IMR-90 (cell line): ENCODE data around the gene NOMO2. TPM values are rescaled to one million over a fixed set of nuclear protein-coding genes. Genes with fewer than 3 reads are reported as not detected.
"Not testable (repeated sequence)": the region's sequence is repeated elsewhere in the genome, so short reads cannot be mapped to it uniquely, and the experiment has no call there.

Source experiments
- ATAC-seq: fragments of 200-7000 bp; cut with Tn5 transposase; 2 replicates; pipeline ENCODE4 v1.9.1; 2020; ENCODE audit warnings: low read depth, mild to moderate bottlenecking, moderate library complexity
- BruUV-seq: library from RNA; stranded (reverse); fragments of 400-500 nt; replicated peaks from 2 replicates; lab custom pipeline; 2021; lab: Mats Ljungman, UMichigan
- CTCF ChIA-PET: fragments of 300-600 bp; formaldehyde crosslinking; extraction: SDS; loops from one replicate; lab custom pipeline; 2021; ENCODE audit warnings: antibody characterized with exemption; lab: Yijun Ruan, JAX
- POLR2A ChIA-PET: fragments of 300-600 bp; sonication (Branson Sonifier 250); formaldehyde crosslinking; loops from one replicate; lab custom pipeline; 2022; ENCODE audit warnings: antibody characterized with exemption; ENCODE audit not compliant: unreplicated experiment; lab: Charles Lee
- DNase-seq: peaks from one replicate; pipeline ENCODE4 v3.0.0; 2013
- H2AFZ ChIP-seq: replicated peaks from 2 replicates; pipeline ENCODE3; 2013; ENCODE audit warnings: low read length, mild to moderate bottlenecking; ENCODE audit not compliant: poor library complexity
- H2AK5ac ChIP-seq: 2 replicates; pipeline ENCODE4 v1.6.1; 2013; ENCODE audit warnings: low read depth, low read length, inconsistent platforms
- H2AK9ac ChIP-seq: replicated peaks from 2 replicates; pipeline ENCODE3; 2013; ENCODE audit warnings: mild to moderate bottlenecking, low read depth, low read length, moderate library complexity; ENCODE audit not compliant: poor library complexity
- H2BK120ac ChIP-seq: 2 replicates; pipeline ENCODE4 v1.6.1; 2013; ENCODE audit warnings: low read depth, low read length, inconsistent platforms
- H2BK15ac ChIP-seq: 3 replicates; pipeline ENCODE4 v1.6.1; 2013; ENCODE audit warnings: low read depth, low read length, inconsistent platforms
- H2BK20ac ChIP-seq: 2 replicates; pipeline ENCODE4 v1.6.1; 2013; ENCODE audit warnings: low read depth, mild to moderate bottlenecking, inconsistent platforms, low read length, moderate library complexity
- H2BK5ac ChIP-seq: 2 replicates; pipeline ENCODE4 v1.6.1; 2013; ENCODE audit warnings: mild to moderate bottlenecking, low read depth, low read length, inconsistent platforms; ENCODE audit not compliant: poor library complexity, severe bottlenecking
- H3K14ac ChIP-seq: replicated peaks from 2 replicates; pipeline ENCODE4 v1.6.1; 2013; ENCODE audit warnings: low read depth, low read length, inconsistent platforms
- H3K18ac ChIP-seq: 2 replicates; pipeline ENCODE4 v1.6.1; 2013; ENCODE audit warnings: low read depth, low read length, control low read depth
- H3K23ac ChIP-seq: 2 replicates; pipeline ENCODE4 v1.6.1; 2013; ENCODE audit warnings: low read depth, low read length, inconsistent platforms
- H3K27ac ChIP-seq: 2 replicates; pipeline ENCODE4 v1.5.1; 2013; ENCODE audit warnings: mild to moderate bottlenecking, control low read depth, low read length; ENCODE audit not compliant: insufficient read depth
- H3K27me3 ChIP-seq: 2 replicates; pipeline ENCODE4 v1.6.1; 2013; ENCODE audit warnings: low read length; ENCODE audit not compliant: control insufficient read depth, insufficient read depth
- H3K36me3 ChIP-seq: 2 replicates; pipeline ENCODE4 v1.6.1; 2013; ENCODE audit warnings: low read length, mixed read lengths; ENCODE audit not compliant: control insufficient read depth, insufficient read depth
- H3K4ac ChIP-seq: 2 replicates; pipeline ENCODE4 v1.6.1; 2013; ENCODE audit warnings: low read depth, low read length, inconsistent platforms
- H3K4me1 ChIP-seq: 2 replicates; pipeline ENCODE4 v1.6.1; 2013; ENCODE audit warnings: low read length, mixed read lengths; ENCODE audit not compliant: control insufficient read depth, insufficient read depth
- H3K4me2 ChIP-seq: 2 replicates; pipeline ENCODE4 v1.6.1; 2013; ENCODE audit warnings: low read depth, mild to moderate bottlenecking, control low read depth, low read length, moderate library complexity
- H3K4me3 ChIP-seq: 2 replicates; pipeline ENCODE4 v1.5.1; 2013; ENCODE audit warnings: low read depth, mild to moderate bottlenecking, control low read depth, low read length, moderate library complexity; ENCODE audit not compliant: insufficient read depth
- H3K56ac ChIP-seq: 2 replicates; pipeline ENCODE4 v1.6.1; 2013; ENCODE audit warnings: low read length, inconsistent platforms; ENCODE audit not compliant: insufficient read depth; ENCODE audit errors: extremely low read depth
- H3K79me1 ChIP-seq, 2 experiments: 2 replicates each; pipeline ENCODE4 v1.6.1; 2013; ENCODE audit warnings: low read length in 2 of 2, inconsistent platforms in 1 of 2, low read depth in 1 of 2
- H3K9ac ChIP-seq: 2 replicates; pipeline ENCODE4 v1.6.1; 2013; ENCODE audit warnings: low read depth, low read length, control low read depth
- H3K9me1 ChIP-seq: 2 replicates; pipeline ENCODE4 v1.6.1; 2013; ENCODE audit warnings: low read length, inconsistent platforms; ENCODE audit not compliant: insufficient read depth
- H3K9me3 ChIP-seq: 2 replicates; pipeline ENCODE4 v1.6.1; 2013; ENCODE audit warnings: low read length; ENCODE audit not compliant: control insufficient read depth, insufficient read depth
- H4K20me1 ChIP-seq: 2 replicates; pipeline ENCODE4 v1.6.1; 2013; ENCODE audit warnings: low read length, inconsistent platforms; ENCODE audit not compliant: insufficient read depth
- H4K5ac ChIP-seq: 2 replicates; pipeline ENCODE4 v1.6.1; 2013; ENCODE audit warnings: mild to moderate bottlenecking, low read depth, low read length, control low read depth
- H4K8ac ChIP-seq, 2 experiments: 2 replicates each; pipeline ENCODE4 v1.6.1; 2013; ENCODE audit warnings: low read depth in 2 of 2, low read length in 2 of 2, control low read depth in 1 of 2, inconsistent platforms in 1 of 2
- H4K91ac ChIP-seq: 2 replicates; pipeline ENCODE4 v1.6.1; 2013; ENCODE audit warnings: low read depth, low read length, inconsistent platforms; ENCODE audit not compliant: insufficient read depth
- WGBS, 2 experiments: methylation state at CpG; one replicate each; pipeline versions ENCODE4 v1.1.5 to v1.1.7; 2013; ENCODE audit warnings: missing lambda C conversion rate in 2 of 2; ENCODE audit not compliant: insufficient read length in 1 of 2; ENCODE audit errors: extremely low coverage in 2 of 2; 5-methylcytosine and 5-hydroxymethylcytosine counted together
- dilution Hi-C: fragments of 300-500 bp; cut with HindIII; formaldehyde crosslinking; loops from one replicate; pipeline ENCODE4 v1.14.3; 2018; ENCODE audit warnings: low sequenced_read_pairs; ENCODE audit not compliant: unreplicated experiment
- in situ Hi-C: fragments of 300-500 bp; cut with MboI; formaldehyde crosslinking; loops from 3 replicates; pipeline ENCODE4 v1.14.3; 2019; ENCODE audit warnings: low sequenced_read_pairs, inconsistent platforms, mixed read lengths
- intact Hi-C: fragments of 100-400 bp; cut with micrococcal nuclease; formaldehyde crosslinking; loops from 2 replicates; pipeline ENCODE4 v1.10.0; 2022
- polyA plus RNA-seq, 3 experiments: library from polyadenylated mRNA; depleted of rRNA; stranded (reverse); fragments of >200 nt; gene quantifications; 2 replicates each; pipeline ENCODE4 v1.2.3, GENCODE V29; 2012; ENCODE audit warnings: low replicate concordance in 1 of 3
- total RNA-seq: library from RNA; depleted of rRNA; stranded (reverse); fragments of >200 nt; gene quantifications from 2 replicates; pipeline ENCODE4 v1.2.3, GENCODE V29; 2012

NOMO2 gene
- total and polyA plus RNA-seq, 2 of the 4 experiments (the other 2 are of a cell fraction): 103 to 184 TPM

- H3K4me2 ChIP-seq: peak overlapping the region; percentile 74
- H4K20me1 ChIP-seq, H4K8ac ChIP-seq, H3K9ac ChIP-seq, H3K4ac ChIP-seq, DNase-seq, H2AK5ac ChIP-seq, H4K91ac ChIP-seq, H2AK9ac ChIP-seq, in situ Hi-C loops, H3K79me1 ChIP-seq, intact Hi-C loops, H3K27me3 ChIP-seq, H2BK120ac ChIP-seq, H3K56ac ChIP-seq, H3K23ac ChIP-seq, H3K9me3 ChIP-seq, CTCF ChIA-PET, H4K5ac ChIP-seq, H3K18ac ChIP-seq, H3K4me3 ChIP-seq, H2BK15ac ChIP-seq, H2BK5ac ChIP-seq, ATAC-seq, H3K36me3 ChIP-seq, POLR2A ChIA-PET, BruUV-seq, H3K4me1 ChIP-seq, H2AFZ ChIP-seq, dilution Hi-C loops, H3K9me1 ChIP-seq: not testable (repeated sequence)
- H3K27ac ChIP-seq: peak overlapping the region; percentile 67; the same call in 1 of the 2 replicates
- H3K14ac ChIP-seq: 0 out of 2 replicates have a peak overlapping the region, but pooled peaks have one; percentile 22
- no CpG with 5 or more reads among the region's 6 CpGs for WGBS, 2 experiments
- 0 out of 2 replicates have a peak overlapping the region, but pooled peaks have one; percentile 45 for H2BK20ac ChIP-seq
Observed at GRCh38 chr16:18547382-18547781, 14.5 kb downstream of the NOMO2 start.

- H3K9ac ChIP-seq, H2AK5ac ChIP-seq, H3K23ac ChIP-seq, CTCF ChIA-PET, H3K56ac ChIP-seq, BruUV-seq, H3K4me2 ChIP-seq, POLR2A ChIA-PET, H4K91ac ChIP-seq, H4K20me1 ChIP-seq, H2BK120ac ChIP-seq, H2AK9ac ChIP-seq, H3K4me1 ChIP-seq, H2AFZ ChIP-seq, H3K27me3 ChIP-seq, H3K4me3 ChIP-seq, H3K36me3 ChIP-seq, intact Hi-C loops, H2BK20ac ChIP-seq, dilution Hi-C loops, H3K4ac ChIP-seq, H4K5ac ChIP-seq, H4K8ac ChIP-seq, H3K18ac ChIP-seq, H3K79me1 ChIP-seq, H3K9me3 ChIP-seq, H2BK5ac ChIP-seq, H3K14ac ChIP-seq, H3K9me1 ChIP-seq, in situ Hi-C loops, H3K27ac ChIP-seq, H2BK15ac ChIP-seq, DNase-seq: not testable (repeated sequence)
- ATAC-seq: peak; percentile 4; the same call in 1 of the 2 replicates
- WGBS, 2 experiments: no CpG with 5 or more reads among the region's 5 CpGs
Observed at GRCh38 chr16:18546853-18547252, 15.0 kb downstream of the NOMO2 start.
